ENCODE results near the gene FCN3.
"Not testable (repeated sequence)": the region's sequence is repeated elsewhere in the genome, so short reads cannot be mapped to it uniquely, and the experiment has no call there.

Gene FCN3

GRCh38 chr1:27374362-27375086, at the start of gene FCN3:
Gene FCN3 (minus strand): TSS chr1:27374824. CDS start chr1:27374818, 6 bp downstream.
- DNase-seq (ENCODE audit: low read depth) = no peak

GRCh38 chr1:27423709-27424108, 49.1 kb upstream of the FCN3 start:
- no peak for DNase-seq (ENCODE audit: low read depth)

GRCh38 chr1:27418326-27419185, 43.9 kb upstream of the FCN3 start:
- DNase-seq (ENCODE audit: low read depth) = no peak

GRCh38 chr1:27417713-27418112, 43.1 kb upstream of the FCN3 start:
- no peak for DNase-seq (ENCODE audit: low read depth)

GRCh38 chr1:27416387-27417111, 41.9 kb upstream of the FCN3 start:
- DNase-seq (ENCODE audit: low read depth) = no peak

GRCh38 chr1:27414091-27414490, 39.5 kb upstream of the FCN3 start:
- DNase-seq (ENCODE audit: low read depth) = no peak

GRCh38 chr1:27413004-27413403, 38.4 kb upstream of the FCN3 start:
- DNase-seq (ENCODE audit: low read depth) = no peak

GRCh38 chr1:27412502-27412901, 37.9 kb upstream of the FCN3 start:
- DNase-seq (ENCODE audit: low read depth) = no peak

GRCh38 chr1:27410709-27411108, 36.1 kb upstream of the FCN3 start:
- no peak for DNase-seq (ENCODE audit: low read depth)

GRCh38 chr1:27409669-27410068, 35.0 kb upstream of the FCN3 start:
- DNase-seq (ENCODE audit: low read depth) = no peak

- DNase-seq (ENCODE audit: low read depth) = no peak
These were observed 33.5 kb upstream of the FCN3 start for GRCh38 chr1:27408151-27408550.

GRCh38 chr1:27406791-27407190, 32.2 kb upstream of the FCN3 start:
- DNase-seq (ENCODE audit: low read depth) = not testable (repeated sequence)

- DNase-seq (ENCODE audit: low read depth) = no peak
These were observed 31.7 kb upstream of the FCN3 start for GRCh38 chr1:27406362-27406680.

GRCh38 chr1:27405598-27406361, 31.2 kb upstream of the FCN3 start:
- DNase-seq (ENCODE audit: low read depth) = not testable (repeated sequence)

GRCh38 chr1:27405074-27405473, 30.4 kb upstream of the FCN3 start:
- no peak for DNase-seq (ENCODE audit: low read depth)

- no peak for DNase-seq (ENCODE audit: low read depth)
These were observed 29.3 kb upstream of the FCN3 start for GRCh38 chr1:27403931-27404330.

GRCh38 chr1:27403065-27403726, 28.6 kb upstream of the FCN3 start:
- no peak for DNase-seq (ENCODE audit: low read depth)

- no peak for DNase-seq (ENCODE audit: low read depth)
These were observed 27.7 kb upstream of the FCN3 start for GRCh38 chr1:27402349-27402754.

- no peak for DNase-seq (ENCODE audit: low read depth)
These were observed 26.3 kb upstream of the FCN3 start for GRCh38 chr1:27400963-27401341.

- no peak for DNase-seq (ENCODE audit: low read depth)
These were observed 25.7 kb upstream of the FCN3 start for GRCh38 chr1:27400082-27400962.

All from HS-27A (cell line).